Lung (tissue), 12 donors: ENCODE results near the gene CEP250. TPM values are rescaled to one million over a fixed set of nuclear protein-coding genes. Genes with fewer than 3 reads are reported as not detected.
"Not testable (repeated sequence)": the region's sequence is repeated elsewhere in the genome, so short reads cannot be mapped to it uniquely, and the experiment has no call there.

Experiments used
- ATAC-seq: fragments of 200-7000 bp; cut with Tn5 transposase; one replicate; pipeline ENCODE4 v1.9.1; 2020; ENCODE audit warnings: moderate number of reproducible peaks; ENCODE audit not compliant: insufficient read depth, low FRiP score
- DNase-seq, 3 donors: peaks; one replicate each; pipeline ENCODE4 v3.0.0-alpha.2; 2013 to 2017
- H3K27ac ChIP-seq, 2 donors: one replicate each; pipeline ENCODE4 v1.5.1; 2013; ENCODE audit warnings: mild to moderate bottlenecking in 2 of 2, moderate library complexity in 2 of 2, control low read depth in 1 of 2, inconsistent platforms in 1 of 2, low read depth in 1 of 2, low read length in 1 of 2
- H3K27me3 ChIP-seq, 3 donors: one replicate each; pipeline ENCODE4 v1.5.1; 2013; ENCODE audit warnings: low read length in 2 of 3; ENCODE audit not compliant: control insufficient read depth in 3 of 3, insufficient read depth in 3 of 3
- H3K36me3 ChIP-seq, 4 donors: one replicate each; pipeline ENCODE4 v1.5.1; 2013; ENCODE audit warnings: low read length in 4 of 4, mild to moderate bottlenecking in 1 of 4, moderate library complexity in 1 of 4; ENCODE audit not compliant: control insufficient read depth in 4 of 4, insufficient read depth in 4 of 4
- H3K4me1 ChIP-seq, 5 donors: one replicate each; pipeline ENCODE4 v1.5.1; 2013; ENCODE audit warnings: low read length in 5 of 5, mild to moderate bottlenecking in 2 of 5, moderate library complexity in 1 of 5; ENCODE audit not compliant: control insufficient read depth in 5 of 5, insufficient read depth in 5 of 5
- H3K4me3 ChIP-seq: one replicate; pipeline ENCODE4 v1.5.1; 2013; ENCODE audit warnings: mild to moderate bottlenecking, control low read depth, moderate library complexity
- H3K9ac ChIP-seq, 2 donors: one replicate each; pipeline ENCODE4 v1.5.1; 2013; ENCODE audit warnings: low read length in 2 of 2, control low read depth in 1 of 2; ENCODE audit not compliant: insufficient read depth in 1 of 2
- H3K9me3 ChIP-seq, 4 donors: one replicate each; pipeline ENCODE4 v1.5.1; 2013; ENCODE audit warnings: low read length in 3 of 4, mild to moderate bottlenecking in 1 of 4, moderate library complexity in 1 of 4; ENCODE audit not compliant: control insufficient read depth in 4 of 4, insufficient read depth in 3 of 4
- WGBS, 2 donors: extraction: QIAGEN DNeasy Blood & Tissue Kit; methylation state at CpG; one replicate each; pipeline ENCODE4 v1.1.7; 2013; 5-methylcytosine and 5-hydroxymethylcytosine counted together
- polyA plus RNA-seq, 2 donors: library from polyadenylated mRNA; stranded (reverse); fragments of 200-250 nt; gene quantifications; one replicate each; pipeline ENCODE4 v1.2.1, GENCODE V29; 2013
- total RNA-seq, 2 donors: library from RNA; depleted of rRNA in 1 of 2; stranded (reverse); fragments of >200 nt in 1 of 2; gene quantifications; one replicate each; pipeline ENCODE4 v1.2.1, GENCODE V29; 2014 to 2021
- TF ChIP-seq, protein P1 (sequence below): IDR thresholded peaks from 2 replicates; pipeline ENCODE4 v1.5.1; 2012; ENCODE audit warnings: mild to moderate bottlenecking; ENCODE audit errors: control extremely low read depth, extremely low read depth
- donor health status: control.
- donor health status: control.
- donor health status: Bipolar disorder and iron deficiency.
- donor health status: healthy.
- donor health status: DM: yes; HTN: yes; CAD: no.

The CEP250 gene
- total and polyA plus RNA-seq, 4 donors, result 8.7 to 34.5 (median 19.7) TPM

DNA sequence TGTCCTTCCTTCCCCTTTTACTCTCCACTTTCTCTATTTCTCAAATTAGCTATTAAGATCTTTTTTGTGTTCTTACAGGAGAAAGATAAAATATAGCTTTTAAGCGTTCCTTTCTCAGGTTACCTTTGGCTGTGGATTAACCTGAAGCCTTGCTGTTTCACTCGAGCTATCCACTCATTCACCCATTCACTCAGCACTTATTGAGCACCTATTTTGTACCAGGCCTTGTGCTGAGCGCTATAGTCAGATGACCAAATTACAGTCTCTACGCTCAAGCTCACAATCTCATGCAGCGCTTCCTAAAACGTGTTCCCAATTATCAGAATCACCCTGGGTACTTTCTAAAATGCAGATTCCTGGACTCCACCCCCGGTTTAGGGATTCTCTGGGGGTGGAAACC, 1.8 kb upstream of the CEP250 start:
- H3K4me1 ChIP-seq, result peaks cover 0 to 7% (median 5%) of the 10 kb centered on the region in 5 donors
- H3K27ac ChIP-seq, result no peak overlapping the region
- H3K27me3 ChIP-seq, result no peaks in the 10 kb centered on the region
- no peaks in the 10 kb centered on the region for H3K9me3 ChIP-seq
- H3K9ac ChIP-seq, result no peak overlapping the region
- H3K36me3 ChIP-seq, result no peaks in the 10 kb centered on the region
- WGBS, 2 donors, result 87 to 90% methylated on average over 7 of the region's 7 CpGs
- TF ChIP-seq, protein P1, sequence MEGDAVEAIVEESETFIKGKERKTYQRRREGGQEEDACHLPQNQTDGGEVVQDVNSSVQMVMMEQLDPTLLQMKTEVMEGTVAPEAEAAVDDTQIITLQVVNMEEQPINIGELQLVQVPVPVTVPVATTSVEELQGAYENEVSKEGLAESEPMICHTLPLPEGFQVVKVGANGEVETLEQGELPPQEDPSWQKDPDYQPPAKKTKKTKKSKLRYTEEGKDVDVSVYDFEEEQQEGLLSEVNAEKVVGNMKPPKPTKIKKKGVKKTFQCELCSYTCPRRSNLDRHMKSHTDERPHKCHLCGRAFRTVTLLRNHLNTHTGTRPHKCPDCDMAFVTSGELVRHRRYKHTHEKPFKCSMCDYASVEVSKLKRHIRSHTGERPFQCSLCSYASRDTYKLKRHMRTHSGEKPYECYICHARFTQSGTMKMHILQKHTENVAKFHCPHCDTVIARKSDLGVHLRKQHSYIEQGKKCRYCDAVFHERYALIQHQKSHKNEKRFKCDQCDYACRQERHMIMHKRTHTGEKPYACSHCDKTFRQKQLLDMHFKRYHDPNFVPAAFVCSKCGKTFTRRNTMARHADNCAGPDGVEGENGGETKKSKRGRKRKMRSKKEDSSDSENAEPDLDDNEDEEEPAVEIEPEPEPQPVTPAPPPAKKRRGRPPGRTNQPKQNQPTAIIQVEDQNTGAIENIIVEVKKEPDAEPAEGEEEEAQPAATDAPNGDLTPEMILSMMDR, result no peak
- no peak for DNase-seq
- H3K4me3 ChIP-seq, result no peak overlapping the region
- no peak for ATAC-seq

DNA sequence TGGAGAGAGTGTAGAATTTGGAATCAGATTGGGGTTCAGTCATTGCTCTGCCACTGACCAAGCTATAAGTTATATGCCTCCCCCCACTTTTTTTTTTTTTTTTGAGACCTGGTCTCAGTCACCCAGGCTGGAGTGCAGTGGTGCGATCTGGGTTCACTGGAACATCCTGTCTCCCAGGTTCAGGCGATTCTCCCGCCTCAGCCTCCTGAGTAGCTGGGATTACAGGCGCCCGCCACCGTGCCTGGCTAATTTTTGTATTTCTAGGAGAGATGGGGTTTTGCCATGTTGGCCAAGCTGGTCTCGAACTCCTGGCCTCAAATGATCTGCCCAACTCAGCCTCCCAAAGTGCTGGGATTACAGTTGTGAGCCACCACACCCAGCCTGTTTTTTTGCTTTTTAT, 1.3 kb downstream of the CEP250 start:
- ATAC-seq, H3K27ac ChIP-seq, H3K27me3 ChIP-seq, H3K9me3 ChIP-seq, H3K4me3 ChIP-seq, DNase-seq, H3K4me1 ChIP-seq, H3K9ac ChIP-seq: not testable (repeated sequence)
- WGBS, 2 donors, result 97 to 98% methylated on average over 7 of the region's 7 CpGs
- peaks cover 0 to 17% (median 4%) of the 10 kb centered on the region in 4 donors for H3K36me3 ChIP-seq

DNA sequence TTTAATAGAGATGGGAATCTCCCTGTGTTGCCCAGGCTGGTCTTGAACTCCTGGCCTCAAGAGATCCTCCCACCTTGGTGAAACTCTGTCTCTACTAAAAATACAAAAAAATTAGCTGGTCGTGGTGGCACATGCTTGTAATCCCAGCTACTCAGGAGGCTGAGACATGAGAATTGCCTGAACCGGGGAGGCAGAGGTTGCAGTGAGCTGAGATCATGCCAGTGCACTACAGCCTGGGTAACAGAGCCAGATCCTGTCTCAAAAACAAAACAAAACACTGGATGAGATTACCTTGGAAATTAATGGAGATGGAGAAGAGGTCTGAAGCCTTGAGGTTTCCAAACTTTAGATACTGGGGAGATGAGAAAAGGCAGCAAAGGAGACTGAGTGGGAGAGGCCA, 2.1 kb downstream of the CEP250 start:
- not testable (repeated sequence) for H3K9me3 ChIP-seq, H3K9ac ChIP-seq, H3K27me3 ChIP-seq, H3K4me3 ChIP-seq, DNase-seq, H3K4me1 ChIP-seq, H3K27ac ChIP-seq, ATAC-seq
- 84 to 91% methylated on average over 2 of the region's 2 CpGs for WGBS, 2 donors
- peaks cover 4 to 21% (median 7%) of the 10 kb centered on the region in 4 donors for H3K36me3 ChIP-seq

DNA sequence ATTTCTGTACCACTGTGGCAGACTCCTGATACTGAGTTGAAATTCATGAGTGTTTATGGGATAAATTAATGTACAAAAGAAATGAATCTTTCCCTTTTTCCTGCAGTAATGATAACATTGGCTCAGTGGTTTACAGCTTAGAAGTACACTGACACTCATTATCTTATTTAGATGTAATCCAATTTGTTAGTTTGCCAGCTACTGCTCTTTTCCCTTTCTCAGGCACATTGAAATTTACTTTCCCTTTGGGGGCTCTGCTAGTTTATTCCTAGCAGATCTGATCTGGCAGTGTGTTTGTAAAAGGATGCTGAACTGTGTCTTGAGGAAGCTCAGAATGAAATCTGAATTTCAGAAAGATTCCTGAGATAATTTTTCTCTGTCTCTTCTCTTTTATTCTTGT, 3.0 kb downstream of the CEP250 start:
- DNase-seq (no peak), ATAC-seq (no peak)
- H3K9ac ChIP-seq, result no peak overlapping the region
- peaks cover 4 to 21% (median 8%) of the 10 kb centered on the region in 4 donors for H3K36me3 ChIP-seq
- H3K9me3 ChIP-seq, result no peaks in the 10 kb centered on the region
- H3K27me3 ChIP-seq, result no peaks in the 10 kb centered on the region
- peaks cover 0 to 7% (median 5%) of the 10 kb centered on the region in 5 donors for H3K4me1 ChIP-seq
- H3K4me3 ChIP-seq, result no peak overlapping the region
- H3K27ac ChIP-seq, result no peak overlapping the region
- TF ChIP-seq, protein P1, result no peak

DNA sequence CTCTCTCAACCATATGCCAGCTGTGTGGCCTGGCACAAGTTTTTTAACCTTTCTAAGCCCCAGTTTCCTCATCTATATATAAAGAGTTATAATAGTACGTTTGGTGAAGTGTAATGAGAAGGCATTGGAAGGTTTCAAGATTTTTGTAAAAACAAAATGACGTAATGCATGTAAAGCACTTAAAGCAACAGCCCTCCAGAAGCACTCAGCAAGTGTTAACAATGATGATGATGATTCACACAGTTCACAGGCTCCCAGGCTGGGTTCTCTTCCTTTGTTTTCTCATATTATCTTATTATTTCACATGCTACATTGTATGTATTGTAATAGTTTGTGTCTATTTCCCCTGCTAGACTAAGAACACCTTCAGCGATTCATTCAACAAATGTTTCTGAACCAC, 6.2 kb downstream of the CEP250 start:
- H3K27me3 ChIP-seq, result no peaks in the 10 kb centered on the region
- TF ChIP-seq, protein P1, result no peak
- DNase-seq, result no peak
- no peaks in the 10 kb centered on the region for H3K9me3 ChIP-seq
- ATAC-seq, result no peak
- H3K9ac ChIP-seq, result no peak overlapping the region
- no peak overlapping the region for H3K27ac ChIP-seq
- H3K36me3 ChIP-seq, result peaks cover 13 to 21% (median 15%) of the 10 kb centered on the region in 4 donors
- H3K4me1 ChIP-seq, result peaks cover 0 to 5% (median 0%) of the 10 kb centered on the region in 5 donors
- H3K4me3 ChIP-seq, result no peak overlapping the region
- WGBS, 2 donors, result 79 to 81% methylated on average over 3 of the region's 3 CpGs
